Adrenal gland (tissue), 12 donors: ENCODE data around the gene EFNA2. TPM values are rescaled to one million over a fixed set of nuclear protein-coding genes. Genes with fewer than 3 reads are reported as not detected.

ENCODE experiments used
- DNase-seq, 7 donors: peaks; one replicate each; pipeline ENCODE4 v3.0.0-alpha.2; 2019 to 2020
- H3K27ac ChIP-seq, 5 donors: fragments of 200-600 bp; sonication (generic) in 4 of 5; 1 replicate in 3 of 5; 2 replicates in 2 of 5; pipeline versions ENCODE4 v1.5.1 to v1.8.0; 2016 to 2020; ENCODE audit warnings: mild to moderate bottlenecking in 1 of 5
- H3K27me3 ChIP-seq: fragments of 200-600 bp; 2 replicates; pipeline ENCODE4 v1.8.0; 2021
- H3K36me3 ChIP-seq, 2 donors: fragments of 200-600 bp; replicated peaks in 1 of 2; 1 replicate in 1 of 2; 2 replicates in 1 of 2; pipeline versions ENCODE4 v1.5.1 to v1.8.0; 2018 to 2022
- H3K4me1 ChIP-seq, 2 donors: fragments of 200-600 bp; replicated peaks in 1 of 2; 1 replicate in 1 of 2; 2 replicates in 1 of 2; pipeline versions ENCODE4 v1.5.1 to v1.8.0; 2018 to 2021
- H3K4me3 ChIP-seq, 4 donors: fragments of 200-600 bp; sonication (generic) in 3 of 4; one replicate each; pipeline ENCODE4 v1.5.1; 2016 to 2018
- H3K9me3 ChIP-seq, 3 donors: fragments of 200-600 bp; sonication (generic) in 1 of 3; replicated peaks in 1 of 3; 1 replicate in 2 of 3; 2 replicates in 1 of 3; pipeline versions ENCODE4 v1.5.1 to v1.8.0; 2016 to 2021
- POLR2A ChIP-seq, 2 donors: fragments of 450-650 bp; IDR thresholded peaks; one replicate each; pipeline ENCODE4 v1.6.1; 2017; ENCODE audit warnings: antibody characterized with exemption in 2 of 2, mild to moderate bottlenecking in 2 of 2, moderate library complexity in 1 of 2
- WGBS, 4 donors: extraction: QIAGEN DNeasy Blood & Tissue Kit in 2 of 4; methylation state at CpG; one replicate each; pipeline versions ENCODE4 v1.1.5 to v1.1.7; 2013 to 2017; 5-methylcytosine and 5-hydroxymethylcytosine counted together
- intact Hi-C, 2 donors: fragments of 100-400 bp; cut with DNase I; formaldehyde crosslinking; loops; one replicate each; pipeline versions ENCODE4 v1.14.1 to v1.15.0; 2022 to 2023
- polyA plus RNA-seq, 3 donors: library from polyadenylated mRNA; stranded (reverse); fragments of 200-250 nt in 2 of 3; fragments of 350-450 nt in 1 of 3; fragmentation: Illumina TruSeq in 1 of 3; extraction: RNeasy Lipid Tissue Mini Kit (QIAGEN cat#74804) in 1 of 3; gene quantifications; one replicate each; pipeline ENCODE4 v1.2.3, GENCODE V29; 2013 to 2014
- total RNA-seq, 9 donors: library from RNA; depleted of rRNA in 4 of 9; stranded (reverse); fragments of >200 nt in 4 of 9; fragments of 120-200 nt in 1 of 9; fragmentation: NEBNext Ultra II Directional in 1 of 9; extraction: Animal tissue kit (Norgen Biotek cat#: 25700) in 1 of 9; gene quantifications; one replicate each; pipeline versions ENCODE4 v1.1.0 to v1.2.4, GENCODE V29; 2013 to 2023
- TF ChIP-seq, protein P1 (sequence below), 6 experiments: fragments of 450-650 bp in 4 of 6; fragments of 200-600 bp in 2 of 6; sonication (generic) in 1 of 6; IDR thresholded peaks; 1 replicate in 5 of 6; 2 replicates in 1 of 6; pipeline versions ENCODE4 v1.5.1 to v1.8.0; 2016 to 2021; ENCODE audit warnings: antibody characterized with exemption in 6 of 6, mild to moderate bottlenecking in 2 of 6, moderate library complexity in 1 of 6
- donor health status: healthy with polysubstance abuse.
- donor health status: Bipolar disorder and iron deficiency.
- donor health status: DM: yes; HTN: yes; CAD: no.
- donor health status: DM: no; HTN: no; CAD: no.
- donor health status: DM: no; HTN: no; CAD: no.
- donor health status: DM: yes; HTN: yes; CAD: no.

EFNA2 gene
- total and polyA plus RNA-seq, 12 donors: 0.11 TPM; not detected in 11

DNA sequence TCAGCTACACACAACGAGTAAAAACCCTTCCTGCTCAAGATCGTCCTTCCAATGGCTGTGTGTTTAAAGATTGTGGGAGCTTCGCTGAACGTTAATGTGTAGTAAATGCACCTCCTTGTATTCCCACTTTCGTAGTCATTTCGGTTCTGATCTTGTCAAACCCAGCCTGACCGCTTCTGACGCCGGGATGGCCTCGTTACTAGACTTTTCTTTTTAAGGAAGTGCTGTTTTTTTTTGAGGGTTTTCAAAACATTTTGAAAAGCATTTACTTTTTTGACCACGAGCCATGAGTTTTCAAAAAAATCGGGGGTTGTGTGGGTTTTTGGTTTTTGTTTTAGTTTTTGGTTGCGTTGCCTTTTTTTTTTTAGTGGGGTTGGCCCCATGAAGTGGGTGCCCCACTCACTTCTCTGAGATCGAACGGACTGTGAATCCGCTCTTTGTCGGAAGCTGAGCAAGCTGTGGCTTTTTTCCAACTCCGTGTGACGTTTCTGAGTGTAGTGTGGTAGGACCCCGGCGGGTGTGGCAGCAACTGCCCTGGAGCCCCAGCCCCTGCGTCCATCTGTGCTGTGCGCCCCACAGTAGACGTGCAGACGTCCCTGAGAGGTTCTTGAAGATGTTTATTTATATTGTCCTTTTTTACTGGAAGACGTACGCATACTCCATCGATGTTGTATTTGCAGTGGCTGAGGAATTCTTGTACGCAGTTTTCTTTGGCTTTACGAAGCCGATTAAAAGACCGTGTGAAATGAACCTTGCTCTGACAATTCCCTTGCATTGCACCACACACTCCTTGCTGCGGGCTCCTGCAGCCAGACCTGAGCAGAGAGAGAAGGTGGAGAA, 13.0 kb upstream of the EFNA2 start:
- TF ChIP-seq, protein P1, sequence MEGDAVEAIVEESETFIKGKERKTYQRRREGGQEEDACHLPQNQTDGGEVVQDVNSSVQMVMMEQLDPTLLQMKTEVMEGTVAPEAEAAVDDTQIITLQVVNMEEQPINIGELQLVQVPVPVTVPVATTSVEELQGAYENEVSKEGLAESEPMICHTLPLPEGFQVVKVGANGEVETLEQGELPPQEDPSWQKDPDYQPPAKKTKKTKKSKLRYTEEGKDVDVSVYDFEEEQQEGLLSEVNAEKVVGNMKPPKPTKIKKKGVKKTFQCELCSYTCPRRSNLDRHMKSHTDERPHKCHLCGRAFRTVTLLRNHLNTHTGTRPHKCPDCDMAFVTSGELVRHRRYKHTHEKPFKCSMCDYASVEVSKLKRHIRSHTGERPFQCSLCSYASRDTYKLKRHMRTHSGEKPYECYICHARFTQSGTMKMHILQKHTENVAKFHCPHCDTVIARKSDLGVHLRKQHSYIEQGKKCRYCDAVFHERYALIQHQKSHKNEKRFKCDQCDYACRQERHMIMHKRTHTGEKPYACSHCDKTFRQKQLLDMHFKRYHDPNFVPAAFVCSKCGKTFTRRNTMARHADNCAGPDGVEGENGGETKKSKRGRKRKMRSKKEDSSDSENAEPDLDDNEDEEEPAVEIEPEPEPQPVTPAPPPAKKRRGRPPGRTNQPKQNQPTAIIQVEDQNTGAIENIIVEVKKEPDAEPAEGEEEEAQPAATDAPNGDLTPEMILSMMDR (IDR thresholded peaks at IDR 0.05): no peak
- TF ChIP-seq POLR2A (IDR thresholded peaks at IDR 0.05): no peak
- peaks cover 0 to 53% of the 10 kb centered on the region in 2 donors for H3K36me3 ChIP-seq
- no peak overlapping the region for H3K4me3 ChIP-seq
- H3K27ac ChIP-seq: peak overlapping the region in 3 of 5 donors; percentile 99 to 100 (median 99)
- 74 to 75% (median 74%) methylated on average over 32 to 33 of the region's 33 CpGs for WGBS, 4 donors
- peaks cover 51 to 75% of the 10 kb centered on the region in 2 donors for H3K4me1 ChIP-seq
- intact Hi-C loops: loop anchor here in 1 of 2 donors (10.0 kb wide), 1 partner anchor 162 kb away; the partner anchor contains the start of gene RPS15
- DNase-seq: peak in 3 of 7 donors; percentile 45 to 68 (median 50)
- no peaks in the 10 kb centered on the region for H3K9me3 ChIP-seq
- no peaks in the 10 kb centered on the region for H3K27me3 ChIP-seq

DNA sequence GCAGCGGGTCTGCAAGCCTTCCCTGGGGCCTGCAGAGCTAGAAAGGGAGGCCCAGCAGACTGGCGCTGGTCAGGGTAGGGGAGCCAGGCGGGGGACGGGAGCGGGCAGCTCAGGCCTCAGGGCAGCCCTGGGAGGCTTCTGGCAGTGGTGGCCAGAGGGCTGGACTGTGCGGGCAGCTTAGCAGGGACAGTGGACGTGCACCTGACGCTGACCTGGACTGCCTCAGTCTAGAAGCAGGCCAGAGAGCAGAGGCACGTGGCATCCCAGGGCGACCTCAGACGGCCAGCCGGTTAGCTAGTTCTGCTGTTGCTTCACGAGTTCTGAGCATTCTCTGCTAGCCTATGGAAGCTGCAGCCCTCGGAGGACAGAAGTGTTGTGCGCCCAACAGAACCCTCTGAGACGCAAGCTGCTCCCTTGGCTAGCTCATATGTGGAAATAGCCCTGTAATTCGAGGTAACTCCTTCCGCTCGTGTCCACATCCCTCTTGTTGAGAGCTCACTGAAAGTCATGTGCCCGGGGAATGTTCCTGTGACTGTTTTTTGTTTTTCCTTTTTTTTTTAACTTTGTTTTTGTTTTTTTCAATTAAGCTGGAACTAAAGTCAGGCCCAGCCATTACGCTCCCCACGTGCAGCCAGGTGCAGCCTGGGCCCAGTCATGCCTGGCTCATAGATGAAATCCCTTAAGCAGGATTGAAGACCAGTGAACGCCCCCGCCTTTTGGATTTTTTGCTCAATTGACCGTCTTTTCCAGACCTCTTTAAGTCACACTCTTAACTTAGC, 12.2 kb upstream of the EFNA2 start:
- DNase-seq: peak in 3 of 7 donors; percentile 48 to 71 (median 49)
- Histone ChIP-seq H3K4me1 (peaks cover 51 to 69% of the 10 kb centered on the region in 2 donors), H3K9me3 (no peaks in the 10 kb centered on the region), H3K4me3 (no peak overlapping the region), H3K27me3 (no peaks in the 10 kb centered on the region), H3K36me3 (peaks cover 0 to 55% of the 10 kb centered on the region in 2 donors), H3K27ac (peak overlapping the region in 4 of 5 donors; percentile 96 to 100 (median 98))
- intact Hi-C loops: loop anchor here in 1 of 2 donors (10.0 kb wide), 1 partner anchor 161 kb away; the partner anchor contains the start of gene RPS15
- no peak for TF ChIP-seq POLR2A (IDR thresholded peaks at IDR 0.05)
- TF ChIP-seq, protein P1 (IDR thresholded peaks at IDR 0.05): no peak
- 75 to 84% (median 77%) methylated on average over 19 to 25 of the region's 25 CpGs for WGBS, 4 donors

DNA sequence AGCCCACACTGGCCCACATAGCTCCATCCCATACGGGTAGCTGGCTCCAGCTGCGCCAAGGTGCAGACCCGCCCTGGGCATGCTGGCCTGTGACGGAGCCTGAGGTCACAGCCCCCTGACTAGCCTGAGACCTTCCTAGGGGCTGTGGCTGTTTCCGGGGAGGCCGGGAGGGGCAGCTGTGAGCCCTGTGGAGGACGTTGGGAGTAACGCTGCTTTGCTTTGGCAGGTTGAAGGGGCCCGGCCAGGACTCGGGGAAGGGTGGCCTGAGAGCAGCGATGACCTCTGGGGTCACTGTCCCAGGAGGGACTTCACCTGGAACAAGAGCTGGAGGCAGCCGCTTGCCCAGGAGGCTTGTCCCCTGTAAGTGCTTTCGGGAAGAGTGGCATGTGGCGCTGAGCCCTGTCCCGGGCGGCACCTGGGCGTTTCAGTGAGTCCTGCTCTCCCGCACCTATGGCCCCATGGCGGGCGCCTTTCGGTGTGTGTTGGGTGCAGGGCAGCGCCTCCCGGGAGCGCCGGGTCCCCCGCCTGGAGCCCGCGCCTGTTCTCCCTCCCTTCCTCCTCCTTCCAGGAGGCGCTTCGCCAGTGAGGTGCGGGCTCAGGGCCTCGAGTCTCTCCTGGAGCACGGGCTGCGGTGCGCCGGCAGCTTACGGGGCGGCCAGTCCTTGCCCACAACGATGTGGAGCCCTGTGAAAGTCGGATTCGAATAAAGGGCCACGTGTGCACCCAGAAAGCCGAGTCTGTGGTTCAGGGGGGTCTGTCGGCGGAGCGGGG, 11.4 kb upstream of the EFNA2 start:
- peak in 4 of 7 donors; percentile 46 to 74 (median 62) for DNase-seq
- Histone ChIP-seq H3K9me3 (no peaks in the 10 kb centered on the region), H3K4me1 (peaks cover 47 to 64% of the 10 kb centered on the region in 2 donors), H3K36me3 (peaks cover 0 to 62% of the 10 kb centered on the region in 2 donors), H3K4me3 (peak overlapping the region in 1 of 4 donors; percentile 78), H3K27ac (peak overlapping the region; percentile 51 to 99 (median 98)), H3K27me3 (no peaks in the 10 kb centered on the region)
- intact Hi-C loops: loop anchor here in 1 of 2 donors (10.0 kb wide), 1 partner anchor 161 kb away; the partner anchor contains the start of gene RPS15
- TF ChIP-seq, protein P1 (IDR thresholded peaks at IDR 0.05): no peak
- TF ChIP-seq POLR2A (IDR thresholded peaks at IDR 0.05): no peak
- 59 to 73% (median 67%) methylated on average over 34 to 46 of the region's 46 CpGs for WGBS, 4 donors
